Activated CD8-positive, alpha-beta T cell treated with anti-CD3 and anti-CD28 coated beads for 36 hours (primary cell): ENCODE results near the gene PPP3CA. TPM values are rescaled to one million over a fixed set of nuclear protein-coding genes. Genes with fewer than 3 reads are reported as not detected.

ENCODE experiments used
- ATAC-seq: fragments of 200-7000 bp; cut with Tn5 transposase; one replicate; pipeline ENCODE4 v1.10.0; 2021; ENCODE audit warnings: mild to moderate bottlenecking, moderate library complexity
- CTCF ChIA-PET: fragments of 350-600 bp; sonication (Branson Sonifier 250); formaldehyde crosslinking; loops from one replicate; lab custom pipeline; 2021; ENCODE audit warnings: antibody characterized with exemption; lab: Charles Lee
- POLR2A ChIA-PET: fragments of 350-600 bp; sonication (Branson Sonifier 250); formaldehyde crosslinking; loops from one replicate; lab custom pipeline; 2021; ENCODE audit warnings: antibody characterized with exemption; lab: Charles Lee
- DNase-seq: peaks from one replicate; pipeline ENCODE4 v3.0.0-alpha.2; 2020
- H3K27ac Mint-ChIP-seq: one replicate; pipeline ENCODE4 v1.8.0; 2021; ENCODE audit warnings: mild to moderate bottlenecking, mixed read lengths
- H3K27me3 Mint-ChIP-seq: one replicate; pipeline ENCODE4 v1.8.0; 2021; ENCODE audit warnings: mixed read lengths
- H3K36me3 Mint-ChIP-seq: one replicate; pipeline ENCODE4 v1.8.0; 2021; ENCODE audit warnings: low read depth, mixed read lengths
- H3K4me1 Mint-ChIP-seq: one replicate; pipeline ENCODE4 v1.8.0; 2021; ENCODE audit warnings: low read depth, mixed read lengths
- H3K4me3 Mint-ChIP-seq: one replicate; pipeline ENCODE4 v1.8.0; 2021; ENCODE audit warnings: mild to moderate bottlenecking, moderate library complexity, mixed read lengths
- H3K9me3 Mint-ChIP-seq: one replicate; pipeline ENCODE4 v1.8.0; 2021; ENCODE audit warnings: mixed read lengths
- intact Hi-C: fragments of 100-400 bp; cut with micrococcal nuclease; formaldehyde crosslinking; loops from one replicate; pipeline ENCODE4 v1.10.0; 2022
- total RNA-seq, 2 experiments: library from RNA; stranded (reverse); gene quantifications; one replicate each; pipeline ENCODE4 v1.2.3, GENCODE V29; 2021
- TF ChIP-seq, protein P1 (sequence below): fragments of 200-600 bp; IDR thresholded peaks from one replicate; pipeline ENCODE4 v1.8.0; 2022; ENCODE audit warnings: antibody characterized with exemption, mild to moderate bottlenecking

Gene PPP3CA
- total RNA-seq, 2 experiments from 2014 or later, result 11.8 to 12.7 TPM

GRCh38 chr4:101074326-101074725 lies 273.0 kb downstream of the PPP3CA start:
- TF ChIP-seq, protein P1, sequence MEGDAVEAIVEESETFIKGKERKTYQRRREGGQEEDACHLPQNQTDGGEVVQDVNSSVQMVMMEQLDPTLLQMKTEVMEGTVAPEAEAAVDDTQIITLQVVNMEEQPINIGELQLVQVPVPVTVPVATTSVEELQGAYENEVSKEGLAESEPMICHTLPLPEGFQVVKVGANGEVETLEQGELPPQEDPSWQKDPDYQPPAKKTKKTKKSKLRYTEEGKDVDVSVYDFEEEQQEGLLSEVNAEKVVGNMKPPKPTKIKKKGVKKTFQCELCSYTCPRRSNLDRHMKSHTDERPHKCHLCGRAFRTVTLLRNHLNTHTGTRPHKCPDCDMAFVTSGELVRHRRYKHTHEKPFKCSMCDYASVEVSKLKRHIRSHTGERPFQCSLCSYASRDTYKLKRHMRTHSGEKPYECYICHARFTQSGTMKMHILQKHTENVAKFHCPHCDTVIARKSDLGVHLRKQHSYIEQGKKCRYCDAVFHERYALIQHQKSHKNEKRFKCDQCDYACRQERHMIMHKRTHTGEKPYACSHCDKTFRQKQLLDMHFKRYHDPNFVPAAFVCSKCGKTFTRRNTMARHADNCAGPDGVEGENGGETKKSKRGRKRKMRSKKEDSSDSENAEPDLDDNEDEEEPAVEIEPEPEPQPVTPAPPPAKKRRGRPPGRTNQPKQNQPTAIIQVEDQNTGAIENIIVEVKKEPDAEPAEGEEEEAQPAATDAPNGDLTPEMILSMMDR, result no peak
- Mint-ChIP-seq H3K27ac (no peak overlapping the region), H3K4me3 (no peak overlapping the region), H3K27me3 (no peaks in the 10 kb centered on the region), H3K4me1 (peaks cover 9% of the 10 kb centered on the region), H3K36me3 (peaks cover 3% of the 10 kb centered on the region), H3K9me3 (no peaks in the 10 kb centered on the region)
- ATAC-seq (no peak), DNase-seq (no peak)
- intact Hi-C loops, result no loop called here
- POLR2A ChIA-PET, result interaction anchor here (0.6 kb wide), 1 partner anchor 1364 kb away, joined by 5 read pairs; no protein-coding TSS in a partner anchor
- CTCF ChIA-PET, result no interaction called here

GRCh38 chr4:101071241-101071640 lies 276.1 kb downstream of the PPP3CA start:
- Mint-ChIP-seq H3K9me3 (no peaks in the 10 kb centered on the region), H3K36me3 (peaks cover 4% of the 10 kb centered on the region), H3K4me3 (no peak overlapping the region), H3K27me3 (no peaks in the 10 kb centered on the region), H3K4me1 (peaks cover 6% of the 10 kb centered on the region), H3K27ac (no peak overlapping the region)
- intact Hi-C loops, result no loop called here
- TF ChIP-seq, protein P1, result no peak
- ATAC-seq, result no peak
- ChIA-PET CTCF (no interaction called here), POLR2A (no interaction called here)
- no peak for DNase-seq

DNA sequence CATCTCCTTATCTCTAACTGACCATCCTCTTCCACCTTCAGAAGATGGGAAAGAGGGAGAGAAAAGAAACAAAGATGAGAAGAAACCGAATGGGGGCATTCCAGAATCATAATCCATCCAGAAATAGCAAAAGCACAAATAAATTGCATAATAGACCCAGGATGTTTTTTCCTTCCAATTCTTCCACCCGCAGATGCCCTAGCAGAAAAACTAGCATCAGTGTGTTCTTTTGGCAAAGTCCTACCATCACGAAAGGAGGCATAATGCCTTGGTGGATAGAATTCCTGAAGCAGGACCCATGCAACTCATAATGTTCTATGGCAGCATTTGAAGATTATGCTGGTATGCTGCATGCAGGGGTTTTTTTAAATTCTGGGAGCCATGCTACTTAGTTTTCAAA lies 279.2 kb downstream of the PPP3CA start:
- ChIA-PET POLR2A (no interaction called here), CTCF (no interaction called here)
- no peaks in the 10 kb centered on the region for H3K4me1 Mint-ChIP-seq
- TF ChIP-seq, protein P1, result no peak
- intact Hi-C loops, result no loop called here
- ATAC-seq (no peak), DNase-seq (no peak)
- H3K4me3 Mint-ChIP-seq, result no peak overlapping the region
- peaks cover 2% of the 10 kb centered on the region for H3K36me3 Mint-ChIP-seq
- H3K27ac Mint-ChIP-seq, result no peak overlapping the region
- no peaks in the 10 kb centered on the region for H3K9me3 Mint-ChIP-seq
- no peaks in the 10 kb centered on the region for H3K27me3 Mint-ChIP-seq

GRCh38 chr4:101067383-101067782 lies 279.9 kb downstream of the PPP3CA start:
- no peak for ATAC-seq
- intact Hi-C loops, result no loop called here
- Mint-ChIP-seq H3K27ac (no peak overlapping the region), H3K27me3 (no peaks in the 10 kb centered on the region), H3K9me3 (no peaks in the 10 kb centered on the region), H3K4me3 (no peak overlapping the region), H3K4me1 (no peaks in the 10 kb centered on the region), H3K36me3 (peaks cover 5% of the 10 kb centered on the region)
- CTCF ChIA-PET, result no interaction called here
- no peak for DNase-seq
- POLR2A ChIA-PET, result no interaction called here
- TF ChIP-seq, protein P1, result no peak

DNA sequence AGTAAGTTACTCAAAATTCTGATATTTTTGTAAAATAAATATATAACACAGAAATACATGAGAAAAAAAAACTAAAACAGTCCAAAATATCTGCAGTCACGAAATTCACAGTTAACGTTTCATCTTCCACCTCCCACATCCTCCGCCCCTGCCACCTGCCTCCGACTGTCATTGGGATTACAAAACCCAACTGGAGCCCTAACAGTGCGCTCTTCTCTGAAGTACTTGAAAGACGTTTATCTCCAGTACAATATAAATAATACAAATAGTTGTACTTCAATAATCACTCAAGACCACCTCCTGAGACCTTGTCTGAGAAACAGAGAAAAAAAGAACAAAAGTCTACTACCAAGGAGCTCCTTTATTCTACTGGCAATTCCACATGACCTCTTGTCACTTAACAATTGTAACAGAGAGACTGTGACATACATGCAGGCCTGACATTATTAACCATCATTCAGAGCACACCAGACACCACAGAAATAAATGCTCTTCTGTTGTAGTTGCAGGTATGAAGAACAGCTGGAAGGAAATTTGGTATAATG lies 280.6 kb downstream of the PPP3CA start:
- Mint-ChIP-seq H3K9me3 (no peaks in the 10 kb centered on the region), H3K27ac (no peak overlapping the region), H3K4me3 (no peak overlapping the region), H3K36me3 (peaks cover 5% of the 10 kb centered on the region), H3K4me1 (no peaks in the 10 kb centered on the region), H3K27me3 (no peaks in the 10 kb centered on the region)
- no peak for ATAC-seq
- ChIA-PET CTCF (interaction anchor here (1.3 to 1.8 kb wide), 2 partner anchors 10 to 23 kb away, joined by 4 to 5 read pairs; no protein-coding TSS in a partner anchor), POLR2A (no interaction called here)
- TF ChIP-seq, protein P1, result no peak
- intact Hi-C loops, result no loop called here
- DNase-seq, result no peak
